ENCODE results near the gene HSPA12A.
"Not testable (repeated sequence)": the region's sequence is repeated elsewhere in the genome, so short reads cannot be mapped to it uniquely, and the experiment has no call there.

The HSPA12A gene

GRCh38 chr10:116715839-116716377 lies 26.5 kb downstream of the HSPA12A start:
- DNase-seq (ENCODE audit: low read depth in 2 of 2): no peak

GRCh38 chr10:116715341-116715740 lies 27.0 kb downstream of the HSPA12A start:
- DNase-seq (ENCODE audit: low read depth in 2 of 2): no peak

GRCh38 chr10:116713846-116714245 lies 28.5 kb downstream of the HSPA12A start:
- DNase-seq (ENCODE audit: low read depth in 2 of 2): no peak

GRCh38 chr10:116712989-116713543 lies 29.3 kb downstream of the HSPA12A start:
- no peak for DNase-seq (ENCODE audit: low read depth in 2 of 2)

GRCh38 chr10:116712519-116712918 lies 29.8 kb downstream of the HSPA12A start:
- DNase-seq (ENCODE audit: low read depth in 2 of 2): no peak

- not testable (repeated sequence) for DNase-seq (ENCODE audit: low read depth in 2 of 2)
Observed at GRCh38 chr10:116711803-116712202, 30.6 kb downstream of the HSPA12A start.

- no peak for DNase-seq (ENCODE audit: low read depth in 2 of 2)
Observed at GRCh38 chr10:116710076-116710475, 32.3 kb downstream of the HSPA12A start.

- DNase-seq (ENCODE audit: low read depth in 2 of 2): no peak
Observed at GRCh38 chr10:116708877-116709276, 33.5 kb downstream of the HSPA12A start.

GRCh38 chr10:116708391-116708821 lies 34.0 kb downstream of the HSPA12A start:
- peak; percentile 26 to 30 for DNase-seq (ENCODE audit: low read depth in 2 of 2)

- no peak for DNase-seq (ENCODE audit: low read depth in 2 of 2)
Observed at GRCh38 chr10:116707981-116708380, 34.4 kb downstream of the HSPA12A start.

- no peak for DNase-seq (ENCODE audit: low read depth in 2 of 2)
Observed at GRCh38 chr10:116706281-116706680, 36.1 kb downstream of the HSPA12A start.

GRCh38 chr10:116705498-116705897 lies 36.9 kb downstream of the HSPA12A start:
- no peak for DNase-seq (ENCODE audit: low read depth in 2 of 2)

GRCh38 chr10:116704926-116705325 lies 37.4 kb downstream of the HSPA12A start:
- no peak for DNase-seq (ENCODE audit: low read depth in 2 of 2)

GRCh38 chr10:116702165-116702564 lies 40.2 kb downstream of the HSPA12A start:
- no peak for DNase-seq (ENCODE audit: low read depth in 2 of 2)

GRCh38 chr10:116699471-116700150 lies 42.8 kb downstream of the HSPA12A start:
- no peak for DNase-seq (ENCODE audit: low read depth in 2 of 2)

GRCh38 chr10:116699049-116699448 lies 43.3 kb downstream of the HSPA12A start:
- no peak for DNase-seq (ENCODE audit: low read depth in 2 of 2)

- DNase-seq (ENCODE audit: low read depth in 2 of 2): no peak
Observed at GRCh38 chr10:116698364-116698763, 44.0 kb downstream of the HSPA12A start.

- DNase-seq (ENCODE audit: low read depth in 2 of 2): no peak
Observed at GRCh38 chr10:116697816-116698215, 44.5 kb downstream of the HSPA12A start.

- no peak for DNase-seq (ENCODE audit: low read depth in 2 of 2)
Observed at GRCh38 chr10:116696919-116697318, 45.4 kb downstream of the HSPA12A start.

- DNase-seq (ENCODE audit: low read depth in 2 of 2): no peak
Observed at GRCh38 chr10:116694927-116695268, 47.5 kb downstream of the HSPA12A start.

GRCh38 chr10:116694243-116694926 lies 48.0 kb downstream of the HSPA12A start:
- DNase-seq (ENCODE audit: low read depth in 2 of 2): no peak

- DNase-seq (ENCODE audit: low read depth in 2 of 2): no peak
Observed at GRCh38 chr10:116692225-116692624, 50.1 kb downstream of the HSPA12A start.

- DNase-seq (ENCODE audit: low read depth in 2 of 2): no peak
Observed at GRCh38 chr10:116691635-116692034, 50.7 kb downstream of the HSPA12A start.

All from fibroblast of skin of left biceps (primary cell).